ENCODE data around the gene CBFA2T3.

CBFA2T3 gene

GRCh38 chr16:88828711-88829110, 148.3 kb downstream of the CBFA2T3 start:
- no peak for DNase-seq

- DNase-seq = no peak
Observed at GRCh38 chr16:88827727-88828126, 149.3 kb downstream of the CBFA2T3 start.

- no peak for DNase-seq
Observed at GRCh38 chr16:88826070-88826840, 150.8 kb downstream of the CBFA2T3 start.

DNA sequence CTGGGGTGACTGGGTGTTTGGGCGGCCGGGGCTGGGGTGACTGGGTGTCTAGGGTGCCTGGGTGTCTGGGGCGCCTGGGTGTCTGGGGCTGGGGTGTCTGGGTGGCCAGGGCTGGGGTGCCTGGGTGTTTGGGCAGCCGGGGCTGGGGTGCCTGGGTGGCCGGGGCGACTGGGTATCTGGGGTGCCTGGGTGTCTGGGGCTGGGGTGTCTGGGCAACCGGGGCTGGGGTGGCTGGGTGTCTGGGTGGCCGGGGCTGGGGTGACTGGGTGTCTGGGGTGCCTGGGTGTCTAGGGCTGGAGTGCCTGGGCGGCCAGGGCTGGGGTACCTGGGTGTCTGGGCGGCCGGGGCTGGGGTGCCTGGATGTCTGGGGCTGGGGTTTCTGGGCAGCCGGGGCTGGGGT, 151.9 kb downstream of the CBFA2T3 start:
- no peak for DNase-seq
